DOHH2 (cell line): ENCODE measurements around the gene GARIN5B.
"Not testable (repeated sequence)": the region's sequence is repeated elsewhere in the genome, so short reads cannot be mapped to it uniquely, and the experiment has no call there.

ENCODE experiments used
- H3F3A ChIP-seq: fragments of 200-600 bp; sonication (generic), shearing (Covaris generic); 2 replicates; pipeline ENCODE4 v1.6.0; 2016; ENCODE audit warnings: antibody characterized with exemption, mild to moderate bottlenecking; ENCODE audit not compliant: control insufficient read depth, insufficient read depth
- H3K27ac ChIP-seq: fragments of 200-600 bp; sonication (generic); 2 replicates; pipeline ENCODE4 v1.5.1; 2014; ENCODE audit warnings: low read depth, mild to moderate bottlenecking, low read length, moderate library complexity
- H3K27me3 ChIP-seq: fragments of 200-600 bp; sonication (generic); 2 replicates; pipeline ENCODE4 v1.6.1; 2014; ENCODE audit warnings: mild to moderate bottlenecking, low read length, mixed read lengths; ENCODE audit not compliant: control insufficient read depth
- H3K36me3 ChIP-seq: fragments of 200-600 bp; sonication (generic); 2 replicates; pipeline ENCODE4 v1.6.1; 2014; ENCODE audit warnings: mild to moderate bottlenecking, low read length, moderate library complexity, mixed read lengths; ENCODE audit not compliant: control insufficient read depth
- H3K4me1 ChIP-seq: fragments of 200-600 bp; sonication (generic); 2 replicates; pipeline ENCODE4 v1.6.1; 2014; ENCODE audit warnings: mild to moderate bottlenecking, low read length, mixed read lengths; ENCODE audit not compliant: control insufficient read depth
- H3K4me2 ChIP-seq: fragments of 200-600 bp; sonication (generic); 2 replicates; pipeline ENCODE4 v1.6.0; 2014; ENCODE audit warnings: mild to moderate bottlenecking, low read length, moderate library complexity
- H3K4me3 ChIP-seq: fragments of 200-600 bp; sonication (generic); 2 replicates; pipeline ENCODE4 v1.5.1; 2014; ENCODE audit warnings: mild to moderate bottlenecking, low read length, mixed read lengths
- H3K79me2 ChIP-seq: fragments of 200-600 bp; sonication (generic); 2 replicates; pipeline ENCODE4 v1.6.1; 2014; ENCODE audit warnings: mild to moderate bottlenecking, low read length, mixed read lengths; ENCODE audit not compliant: control insufficient read depth
- H3K9me2 ChIP-seq: fragments of 200-600 bp; sonication (generic); replicated peaks from 2 replicates; pipeline ENCODE4 v1.6.1; 2014; ENCODE audit warnings: mild to moderate bottlenecking, low read length, mixed read lengths; ENCODE audit not compliant: control insufficient read depth
- H3K9me3 ChIP-seq: fragments of 200-600 bp; sonication (generic); 2 replicates; pipeline ENCODE4 v1.6.1; 2014; ENCODE audit warnings: antibody characterized with exemption, low read length, mixed read lengths; ENCODE audit not compliant: control insufficient read depth, insufficient read depth
- H4K20me1 ChIP-seq: fragments of 200-600 bp; sonication (generic); 2 replicates; pipeline ENCODE4 v1.6.0; 2014; ENCODE audit warnings: low read depth, mild to moderate bottlenecking, antibody characterized with exemption, low read length, moderate library complexity; ENCODE audit not compliant: control insufficient read depth, insufficient read depth
- EZH2phosphoT487 ChIP-seq: fragments of 200-600 bp; sonication (generic); IDR thresholded peaks from 2 replicates; pipeline ENCODE4 v1.6.1; 2017; ENCODE audit warnings: borderline replicate concordance, mild to moderate bottlenecking, antibody characterized with exemption, low read length, moderate library complexity, mixed read lengths
- TF ChIP-seq, protein P1 (sequence below): fragments of 200-600 bp; sonication (generic); IDR thresholded peaks from one replicate; pipeline ENCODE4 v1.5.1; 2014; ENCODE audit warnings: antibody characterized with exemption, mild to moderate bottlenecking, low read depth, low read length; ENCODE audit not compliant: poor library complexity, severe bottlenecking

The GARIN5B gene

DNA sequence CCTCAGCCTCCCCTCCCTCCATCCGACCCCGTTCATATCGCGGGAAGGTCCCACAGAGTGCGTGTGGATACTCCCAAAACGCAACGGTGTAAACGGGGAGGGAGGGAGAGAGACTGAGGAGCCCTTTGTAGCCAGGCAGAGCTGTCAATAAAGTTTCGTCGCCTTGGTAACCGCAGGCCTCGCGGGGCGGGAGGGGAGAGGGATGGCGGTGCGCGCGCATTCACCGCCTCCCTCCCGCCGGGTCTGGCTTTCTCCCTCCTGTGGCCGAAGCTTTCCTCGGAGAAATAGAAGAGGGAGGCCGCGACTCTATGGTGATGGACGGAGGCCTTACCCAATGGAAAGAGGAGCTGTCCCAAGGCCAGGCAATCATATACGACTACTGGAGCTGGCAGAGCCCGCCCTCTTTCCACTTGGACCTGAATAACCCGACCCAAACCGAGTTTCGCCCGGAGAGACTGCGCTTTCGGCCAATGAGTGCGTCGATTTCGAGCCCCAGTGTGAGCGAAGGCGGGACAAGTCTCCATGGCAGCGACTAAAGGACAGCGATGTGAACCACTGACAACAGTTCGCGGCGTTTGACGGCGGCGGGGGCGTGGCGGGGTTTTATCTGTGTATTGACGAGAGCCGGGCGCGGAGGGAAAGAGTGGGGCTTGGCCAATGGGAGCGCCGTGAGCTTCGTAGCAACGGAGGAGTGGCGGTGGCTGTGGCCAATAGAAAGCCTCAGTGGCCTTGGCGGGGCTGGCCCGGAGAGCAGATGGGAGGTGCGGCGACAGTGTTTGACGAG, 23.8 kb downstream of the GARIN5B start, which contains the start of gene KMT5C:
TSS of gene KMT5C (plus strand) at position 772 of the 784 bp plus-strand sequence. CDS start 2,061 bp downstream, outside the sequence.
- H3K27ac ChIP-seq = peak within 1 kb of the TSS; percentile 64
- H3K9me2 ChIP-seq = no peaks in the 10 kb centered on the region
- peaks cover 23% of the 10 kb centered on the region for H3K4me1 ChIP-seq
- H3K36me3 ChIP-seq = peaks cover 16% of the 10 kb centered on the region
- H3K27me3 ChIP-seq = peaks cover 7% of the 10 kb centered on the region
- H3K4me3 ChIP-seq = peak within 1 kb of the TSS; percentile 99
- peaks cover 18% of the 10 kb centered on the region for H3K79me2 ChIP-seq
- H3K4me2 ChIP-seq = peak within 1 kb of the TSS; percentile 98
- no peak for TF ChIP-seq EZH2phosphoT487
- 0 out of 2 replicates have a peak, but pooled peaks cover 3% of the 10 kb centered on the region for H4K20me1 ChIP-seq
- H3F3A ChIP-seq = no peaks in the 10 kb centered on the region
- no peaks in the 10 kb centered on the region for H3K9me3 ChIP-seq

DNA sequence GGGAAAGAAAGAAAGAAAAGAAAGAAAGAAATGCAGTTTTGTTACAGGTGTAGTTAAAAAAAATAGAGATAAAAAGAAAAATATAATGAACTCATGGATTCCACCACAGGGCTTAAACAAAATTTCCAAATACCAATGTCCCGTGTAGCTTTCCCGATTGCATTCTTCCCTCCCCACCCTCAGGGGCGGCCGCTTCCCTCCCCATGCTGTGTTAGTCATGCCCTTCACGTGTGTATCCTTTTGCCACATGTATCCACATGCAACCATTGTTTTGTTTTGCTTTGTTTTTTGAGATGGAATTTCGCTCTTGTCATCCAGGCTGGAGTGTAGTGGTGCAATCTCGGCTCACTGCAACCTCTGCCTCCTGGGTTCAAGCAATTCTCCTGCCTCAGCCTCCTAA, 27.0 kb downstream of the GARIN5B start:
- Histone ChIP-seq H3K9me2 (no peaks in the 10 kb centered on the region), H3K27me3 (peaks cover 21% of the 10 kb centered on the region), H3K27ac (no peak overlapping the region), H3K4me2 (no peak overlapping the region), H3K79me2 (peaks cover 11% of the 10 kb centered on the region), H3F3A (no peaks in the 10 kb centered on the region), H3K4me1 (peaks cover 17% of the 10 kb centered on the region), H3K9me3 (no peaks in the 10 kb centered on the region), H4K20me1 (no peaks in the 10 kb centered on the region), H3K36me3 (no peaks in the 10 kb centered on the region), H3K4me3 (no peak overlapping the region)
- TF ChIP-seq EZH2phosphoT487 = no peak
- TF ChIP-seq, protein P1, sequence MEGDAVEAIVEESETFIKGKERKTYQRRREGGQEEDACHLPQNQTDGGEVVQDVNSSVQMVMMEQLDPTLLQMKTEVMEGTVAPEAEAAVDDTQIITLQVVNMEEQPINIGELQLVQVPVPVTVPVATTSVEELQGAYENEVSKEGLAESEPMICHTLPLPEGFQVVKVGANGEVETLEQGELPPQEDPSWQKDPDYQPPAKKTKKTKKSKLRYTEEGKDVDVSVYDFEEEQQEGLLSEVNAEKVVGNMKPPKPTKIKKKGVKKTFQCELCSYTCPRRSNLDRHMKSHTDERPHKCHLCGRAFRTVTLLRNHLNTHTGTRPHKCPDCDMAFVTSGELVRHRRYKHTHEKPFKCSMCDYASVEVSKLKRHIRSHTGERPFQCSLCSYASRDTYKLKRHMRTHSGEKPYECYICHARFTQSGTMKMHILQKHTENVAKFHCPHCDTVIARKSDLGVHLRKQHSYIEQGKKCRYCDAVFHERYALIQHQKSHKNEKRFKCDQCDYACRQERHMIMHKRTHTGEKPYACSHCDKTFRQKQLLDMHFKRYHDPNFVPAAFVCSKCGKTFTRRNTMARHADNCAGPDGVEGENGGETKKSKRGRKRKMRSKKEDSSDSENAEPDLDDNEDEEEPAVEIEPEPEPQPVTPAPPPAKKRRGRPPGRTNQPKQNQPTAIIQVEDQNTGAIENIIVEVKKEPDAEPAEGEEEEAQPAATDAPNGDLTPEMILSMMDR = no peak

DNA sequence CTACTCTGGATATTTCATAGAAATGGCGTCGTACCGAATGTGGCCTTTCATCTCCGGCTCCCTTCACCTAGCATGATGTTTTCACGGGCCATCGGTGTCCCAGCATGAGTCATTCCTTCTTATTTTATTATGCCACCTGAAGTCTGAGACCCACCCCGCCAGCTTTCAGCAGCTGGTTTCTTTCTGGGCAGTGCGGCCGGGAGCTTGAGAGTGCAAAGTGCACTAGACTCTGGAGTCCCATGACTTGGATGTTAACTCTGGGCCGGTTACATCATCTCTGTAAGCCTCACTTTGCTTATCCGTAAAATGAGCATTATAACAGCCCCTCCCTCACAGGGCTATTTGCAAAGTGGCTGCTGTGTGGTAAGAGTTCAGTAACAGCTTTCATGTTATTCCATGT, 29.2 kb downstream of the GARIN5B start:
- Histone ChIP-seq H3K4me1 (peaks cover 9% of the 10 kb centered on the region), H3K27ac (no peak overlapping the region), H3K4me3 (no peak overlapping the region), H3K9me3 (no peaks in the 10 kb centered on the region), H4K20me1 (no peaks in the 10 kb centered on the region), H3K9me2 (no peaks in the 10 kb centered on the region), H3K79me2 (no peaks in the 10 kb centered on the region), H3K4me2 (no peak overlapping the region), H3K27me3 (peaks cover 21% of the 10 kb centered on the region), H3K36me3 (no peaks in the 10 kb centered on the region), H3F3A (no peaks in the 10 kb centered on the region)
- no peak for TF ChIP-seq EZH2phosphoT487
- TF ChIP-seq, protein P1 = no peak

DNA sequence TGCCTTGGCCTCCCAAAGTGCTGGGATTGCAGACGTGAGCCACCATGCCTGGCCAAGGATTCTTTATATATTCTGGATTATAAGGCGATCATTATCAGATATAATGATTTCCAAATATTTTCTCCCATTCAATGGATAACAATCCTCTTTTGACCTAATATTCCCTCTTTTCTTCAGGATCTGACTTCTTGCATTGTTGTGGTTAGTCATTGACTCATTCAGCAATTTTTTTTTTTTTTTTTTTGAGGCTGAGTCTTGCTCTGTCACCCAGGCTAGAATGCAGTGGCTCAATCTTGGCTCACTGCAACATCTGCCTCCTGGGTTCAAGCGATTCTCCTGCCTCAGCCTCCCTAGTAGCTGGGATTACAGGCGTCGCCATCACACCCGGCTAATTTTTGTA, 33.3 kb downstream of the GARIN5B start:
- not testable (repeated sequence) for H3K4me2 ChIP-seq, H3K9me3 ChIP-seq, H4K20me1 ChIP-seq, H3K4me1 ChIP-seq, H3K79me2 ChIP-seq, H3K9me2 ChIP-seq, H3F3A ChIP-seq, H3K4me3 ChIP-seq, H3K36me3 ChIP-seq, H3K27ac ChIP-seq
- peaks cover 15% of the 10 kb centered on the region for H3K27me3 ChIP-seq

DNA sequence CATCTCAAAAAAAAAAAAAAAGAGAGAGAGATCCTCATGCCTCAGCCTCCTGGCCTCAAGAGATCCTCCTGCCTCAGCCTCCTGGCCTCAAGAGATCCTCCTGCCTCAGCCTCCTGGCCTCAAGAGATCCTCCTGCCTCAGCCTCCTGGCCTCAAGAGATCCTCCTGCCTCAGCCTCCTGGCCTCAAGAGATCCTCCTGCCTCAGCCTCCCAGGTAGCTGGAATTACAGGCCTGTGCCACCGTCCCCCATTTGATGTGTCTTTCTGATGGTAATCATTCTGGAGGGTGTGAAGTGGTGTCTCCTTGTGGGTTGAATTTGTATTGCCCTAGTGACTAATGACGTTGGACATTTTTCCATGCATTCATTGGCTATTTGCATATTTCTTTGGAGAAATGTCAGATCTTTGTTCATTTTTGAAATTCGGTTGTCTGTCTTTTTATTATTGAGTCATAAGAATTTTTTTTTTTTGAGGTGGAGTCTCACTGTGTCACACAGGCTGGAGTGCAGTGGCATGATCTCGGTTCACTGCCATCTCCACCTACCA, 34.2 kb downstream of the GARIN5B start:
- H3K27me3 ChIP-seq = peaks cover 12% of the 10 kb centered on the region
- H3K4me2 ChIP-seq, H3K9me3 ChIP-seq, H3F3A ChIP-seq, H3K36me3 ChIP-seq, H3K9me2 ChIP-seq, H3K4me3 ChIP-seq, H3K79me2 ChIP-seq, H3K27ac ChIP-seq, H4K20me1 ChIP-seq, H3K4me1 ChIP-seq: not testable (repeated sequence)
